ENCODE results near the gene DDN.

Gene DDN

GRCh38 chr12:48952691-48953090 is 46.5 kb downstream of the DDN start:
- Histone ChIP-seq H3K4me2 (ENCODE audit: low read length) (no peak overlapping the region), H3K9me2 (ENCODE audit: low read depth, low read length) (no peaks in the 10 kb centered on the region), H4K20me1 (ENCODE audit: insufficient read depth, low read length) (no peaks in the 10 kb centered on the region), H3K79me2 (ENCODE audit: insufficient read depth, low read length) (peaks cover 18% of the 10 kb centered on the region; the same call in 1 of the 2 replicates), H3K9me3 (ENCODE audit: low read length) (no peaks in the 10 kb centered on the region), H3K36me3 (ENCODE audit: insufficient read depth, low read length) (peaks cover 23% of the 10 kb centered on the region; the same call in 1 of the 2 replicates), H3K9ac (ENCODE audit: low read length) (no peak overlapping the region), H3K4me1 (ENCODE audit: insufficient read depth, low read length, severe bottlenecking) (peaks cover 27% of the 10 kb centered on the region), H3K27me3 (ENCODE audit: insufficient read depth, low read length) (no peaks in the 10 kb centered on the region), H3F3A (ENCODE audit: insufficient read depth, low read length) (no peaks in the 10 kb centered on the region), H3K27ac (ENCODE audit: low read depth, low read length, poor library complexity, severe bottlenecking) (no peak overlapping the region), H3K4me3 (ENCODE audit: low read depth, low read length, poor library complexity, severe bottlenecking) (no peak overlapping the region), H2AFZ (ENCODE audit: low read length) (no peak overlapping the region)
- TF ChIP-seq, protein P1, sequence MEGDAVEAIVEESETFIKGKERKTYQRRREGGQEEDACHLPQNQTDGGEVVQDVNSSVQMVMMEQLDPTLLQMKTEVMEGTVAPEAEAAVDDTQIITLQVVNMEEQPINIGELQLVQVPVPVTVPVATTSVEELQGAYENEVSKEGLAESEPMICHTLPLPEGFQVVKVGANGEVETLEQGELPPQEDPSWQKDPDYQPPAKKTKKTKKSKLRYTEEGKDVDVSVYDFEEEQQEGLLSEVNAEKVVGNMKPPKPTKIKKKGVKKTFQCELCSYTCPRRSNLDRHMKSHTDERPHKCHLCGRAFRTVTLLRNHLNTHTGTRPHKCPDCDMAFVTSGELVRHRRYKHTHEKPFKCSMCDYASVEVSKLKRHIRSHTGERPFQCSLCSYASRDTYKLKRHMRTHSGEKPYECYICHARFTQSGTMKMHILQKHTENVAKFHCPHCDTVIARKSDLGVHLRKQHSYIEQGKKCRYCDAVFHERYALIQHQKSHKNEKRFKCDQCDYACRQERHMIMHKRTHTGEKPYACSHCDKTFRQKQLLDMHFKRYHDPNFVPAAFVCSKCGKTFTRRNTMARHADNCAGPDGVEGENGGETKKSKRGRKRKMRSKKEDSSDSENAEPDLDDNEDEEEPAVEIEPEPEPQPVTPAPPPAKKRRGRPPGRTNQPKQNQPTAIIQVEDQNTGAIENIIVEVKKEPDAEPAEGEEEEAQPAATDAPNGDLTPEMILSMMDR (IDR thresholded peaks at IDR 0.05; ENCODE audit: low read length), result no peak
- no peak for TF ChIP-seq EZH2 (IDR thresholded peaks at IDR 0.05; ENCODE audit: borderline replicate concordance, low read length)

GRCh38 chr12:48947727-48948126 is 51.4 kb downstream of the DDN start:
- no peaks in the 10 kb centered on the region for H3K9me3 ChIP-seq (ENCODE audit: low read length)
- no peak overlapping the region for H2AFZ ChIP-seq (ENCODE audit: low read length)
- H3K4me3 ChIP-seq (ENCODE audit: low read depth, low read length, poor library complexity, severe bottlenecking), result no peak overlapping the region
- H3K9ac ChIP-seq (ENCODE audit: low read length), result no peak overlapping the region
- H3K36me3 ChIP-seq (ENCODE audit: insufficient read depth, low read length), result peaks cover 4% of the 10 kb centered on the region; the same call in 1 of the 2 replicates
- no peak overlapping the region for H3K27ac ChIP-seq (ENCODE audit: low read depth, low read length, poor library complexity, severe bottlenecking)
- no peaks in the 10 kb centered on the region for H3K9me2 ChIP-seq (ENCODE audit: low read depth, low read length)
- H4K20me1 ChIP-seq (ENCODE audit: insufficient read depth, low read length), result no peaks in the 10 kb centered on the region
- H3K27me3 ChIP-seq (ENCODE audit: insufficient read depth, low read length), result no peaks in the 10 kb centered on the region
- H3K4me2 ChIP-seq (ENCODE audit: low read length), result no peak overlapping the region
- no peaks in the 10 kb centered on the region for H3K4me1 ChIP-seq (ENCODE audit: insufficient read depth, low read length, severe bottlenecking)
- TF ChIP-seq, protein P1 (IDR thresholded peaks at IDR 0.05; ENCODE audit: low read length), result no peak
- no peak for TF ChIP-seq EZH2 (IDR thresholded peaks at IDR 0.05; ENCODE audit: borderline replicate concordance, low read length)
- no peaks in the 10 kb centered on the region for H3K79me2 ChIP-seq (ENCODE audit: insufficient read depth, low read length)
- H3F3A ChIP-seq (ENCODE audit: insufficient read depth, low read length), result no peaks in the 10 kb centered on the region

DNA sequence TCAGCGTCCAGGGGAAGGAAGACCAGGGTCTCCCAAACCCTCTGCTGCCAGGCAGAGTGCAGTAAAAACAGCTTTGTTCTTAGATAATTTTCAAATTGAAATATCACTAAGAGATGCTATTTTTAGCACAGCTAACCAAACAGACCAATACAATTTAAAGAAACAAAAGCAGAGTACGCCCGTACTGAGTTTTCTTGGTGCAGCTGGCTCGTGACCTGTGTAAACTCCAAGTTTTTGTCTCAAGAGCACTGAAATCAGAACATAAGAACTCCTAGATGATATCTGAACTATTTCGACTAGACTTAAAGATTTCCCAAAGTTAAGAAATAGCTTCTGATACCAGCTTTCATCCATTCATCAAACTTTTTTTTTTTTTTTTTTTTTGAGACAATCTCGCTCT is 52.2 kb downstream of the DDN start:
- Histone ChIP-seq H3K4me1 (ENCODE audit: insufficient read depth, low read length, severe bottlenecking) (no peaks in the 10 kb centered on the region), H3K27me3 (ENCODE audit: insufficient read depth, low read length) (no peaks in the 10 kb centered on the region), H3K9me3 (ENCODE audit: low read length) (no peaks in the 10 kb centered on the region), H2AFZ (ENCODE audit: low read length) (no peak overlapping the region), H3K79me2 (ENCODE audit: insufficient read depth, low read length) (no peaks in the 10 kb centered on the region), H3K9me2 (ENCODE audit: low read depth, low read length) (no peaks in the 10 kb centered on the region), H3K27ac (ENCODE audit: low read depth, low read length, poor library complexity, severe bottlenecking) (no peak overlapping the region), H3K4me2 (ENCODE audit: low read length) (no peak overlapping the region), H3K9ac (ENCODE audit: low read length) (no peak overlapping the region), H3F3A (ENCODE audit: insufficient read depth, low read length) (no peaks in the 10 kb centered on the region), H3K36me3 (ENCODE audit: insufficient read depth, low read length) (no peaks in the 10 kb centered on the region), H4K20me1 (ENCODE audit: insufficient read depth, low read length) (no peaks in the 10 kb centered on the region), H3K4me3 (ENCODE audit: low read depth, low read length, poor library complexity, severe bottlenecking) (no peak overlapping the region)
- TF ChIP-seq, protein P1 (IDR thresholded peaks at IDR 0.05; ENCODE audit: low read length), result no peak
- no peak for TF ChIP-seq EZH2 (IDR thresholded peaks at IDR 0.05; ENCODE audit: borderline replicate concordance, low read length)

Measured in OCI-LY1 (cell line).